OCI-LY3 (cell line): Measurements from ENCODE around the gene AKAP8L.

Experiments used
- CTCF ChIP-seq: fragments of 200-600, 300-600 bp; sonication (generic); IDR thresholded peaks from 2 replicates; pipeline ENCODE4 v1.5.1; 2014; ENCODE audit warnings: antibody characterized with exemption, low read length, low read depth
- EZH2phosphoT487 ChIP-seq: fragments of 200-600 bp; shearing (Covaris generic); IDR thresholded peaks from 2 replicates; pipeline ENCODE4 v1.6.1; 2018; ENCODE audit warnings: antibody characterized with exemption, mixed run types, low read depth

- no peak for TF ChIP-seq CTCF
- no peak for TF ChIP-seq EZH2phosphoT487
Measured at GRCh38 chr19:15432018-15432494, 13.3 kb upstream of the AKAP8L start.
